NCI-H2107 (cell line): ENCODE results near the gene DNAAF9.

Experiments used
- DNase-seq: peaks from one replicate; lab custom pipeline; 2025; lab: John Stamatoyannopoulos, UW

DNAAF9 gene

DNA sequence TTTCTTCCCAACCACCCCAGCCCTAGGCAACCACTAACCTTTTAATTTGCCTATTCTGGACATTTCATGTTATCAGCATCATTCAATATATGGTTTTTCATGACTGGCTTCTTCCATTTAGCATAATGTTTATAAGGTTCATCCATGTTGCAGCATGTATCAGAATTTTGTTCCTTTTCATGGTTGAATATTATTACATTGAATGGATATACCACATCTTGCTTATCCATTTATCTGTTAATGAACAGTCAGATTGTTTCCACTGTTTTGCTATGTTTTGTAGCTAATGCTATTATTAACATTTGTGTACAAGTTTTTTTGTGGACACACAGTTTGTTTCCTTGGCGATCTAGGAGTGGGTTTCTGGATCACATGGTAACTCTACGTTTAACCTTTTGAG lies 3.0 kb upstream of the DNAAF9 start:
- DNase-seq: no peak

DNA sequence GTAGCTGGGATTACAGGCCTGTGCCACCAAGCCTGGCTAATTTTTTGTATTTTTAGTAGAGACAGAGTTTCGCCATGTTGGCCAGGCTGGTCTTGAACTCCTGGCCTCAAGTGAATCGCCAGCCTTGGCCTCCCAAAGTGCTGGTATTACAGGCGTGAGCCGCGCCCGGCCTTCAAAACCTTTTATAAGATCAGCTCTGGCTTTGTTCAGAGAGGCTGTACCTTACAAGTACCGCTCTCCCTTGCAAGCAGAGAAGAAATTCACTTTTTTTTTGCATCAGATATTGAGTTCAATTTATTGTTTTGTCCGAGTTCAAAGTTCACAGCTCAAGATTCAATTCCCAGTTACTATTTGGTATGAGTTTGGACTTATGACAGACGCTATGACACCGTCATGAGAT lies 1.9 kb upstream of the DNAAF9 start:
- DNase-seq: no peak

DNA sequence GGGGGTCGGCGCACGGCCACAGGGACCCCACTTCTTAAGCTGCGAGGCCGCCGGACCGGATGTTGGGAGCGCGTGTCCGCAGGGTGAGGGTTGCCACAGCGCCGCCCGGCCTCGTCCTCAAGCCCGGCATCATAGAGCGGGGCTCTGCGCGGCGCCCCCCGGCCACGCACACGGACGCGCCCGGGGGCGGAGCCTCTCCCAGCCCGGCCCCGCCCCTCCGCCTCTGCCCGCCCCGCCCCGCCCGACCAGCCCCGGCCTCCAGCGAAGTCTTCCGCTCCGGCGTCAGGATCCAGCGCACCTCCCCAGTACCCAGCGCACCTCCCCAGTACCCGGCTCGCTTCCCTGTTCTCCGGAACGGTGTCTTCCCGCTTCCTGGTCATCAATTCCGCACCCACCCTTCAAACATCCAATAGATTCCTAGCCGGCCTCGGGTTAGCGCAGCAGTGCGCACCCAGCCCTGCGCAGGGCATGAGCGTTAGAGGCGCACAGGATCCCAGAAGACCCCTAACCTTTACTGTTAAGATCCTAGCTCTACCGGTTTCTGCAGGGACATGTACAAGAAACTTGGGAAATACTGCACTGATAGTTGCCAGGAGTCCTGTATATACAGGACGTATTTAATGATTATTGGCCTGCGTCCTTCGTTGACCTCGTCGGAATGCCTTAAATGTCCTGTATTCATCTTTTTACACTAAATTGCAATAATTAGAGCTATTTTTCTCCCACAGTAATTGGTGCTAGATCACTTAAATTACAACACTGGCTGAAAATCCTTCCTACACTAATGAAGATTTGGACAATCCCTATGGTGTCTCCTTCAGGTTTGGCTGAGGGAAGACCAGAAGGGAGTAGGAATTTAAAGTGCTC lies 535 bp upstream of the DNAAF9 start:
- peak; percentile 34 for DNase-seq

DNA sequence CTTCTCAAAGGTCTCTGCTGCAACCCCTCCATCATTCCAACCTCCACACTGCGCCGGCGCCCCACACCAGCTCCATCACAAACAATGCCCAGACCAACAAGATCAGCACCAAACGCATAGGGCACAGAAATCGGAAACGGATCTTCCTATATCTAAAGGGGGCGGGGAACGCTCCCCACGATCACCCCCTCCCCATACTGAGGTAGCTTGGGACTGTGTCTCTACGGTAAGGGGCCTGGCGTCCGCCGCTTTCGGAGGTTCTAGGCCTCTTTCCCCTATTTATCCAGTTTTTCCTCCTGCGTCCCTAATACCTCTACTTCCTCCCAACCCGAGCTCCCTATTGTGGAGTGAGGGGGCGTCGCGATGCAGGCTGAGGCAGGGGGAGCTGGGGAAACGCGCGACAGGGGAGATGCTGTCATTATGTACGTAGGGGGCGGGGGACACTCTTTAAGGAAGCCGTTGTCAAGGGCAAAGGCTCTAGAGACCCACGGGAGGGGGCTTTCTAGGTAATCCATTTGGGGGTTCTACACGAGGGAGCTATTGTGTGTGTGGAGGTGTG lies 909 bp downstream of the DNAAF9 start:
- no peak for DNase-seq

DNA sequence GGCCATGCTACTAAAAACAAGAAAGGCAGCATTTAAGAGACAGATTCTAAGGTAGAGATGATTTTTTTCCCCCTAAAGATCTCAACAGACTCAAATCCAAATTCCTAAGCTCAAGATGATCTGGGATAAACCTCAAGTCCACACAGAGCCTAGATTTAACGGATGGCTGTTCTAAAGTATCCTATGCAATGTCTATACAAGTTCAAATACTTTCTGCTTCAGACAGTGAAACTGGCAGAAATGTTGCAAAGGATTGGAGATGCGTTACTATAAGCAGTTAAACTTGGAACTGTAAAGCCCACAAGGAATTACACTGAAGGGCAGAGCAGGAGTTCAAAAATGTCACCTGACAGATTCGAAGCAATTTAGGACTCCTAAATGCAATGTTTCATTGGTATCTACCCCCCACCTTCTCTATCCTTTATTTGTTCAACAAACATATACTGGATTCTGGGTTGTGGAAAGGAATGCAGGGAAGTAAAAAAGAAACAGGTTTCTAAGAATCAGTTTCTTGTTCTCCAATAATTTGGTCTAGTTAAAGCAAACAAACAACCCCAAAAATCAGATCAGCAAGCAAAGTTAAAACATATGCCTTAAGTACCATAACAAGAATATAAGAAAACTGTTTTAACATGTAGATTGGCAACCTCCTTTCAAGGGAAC lies 1.6 kb downstream of the DNAAF9 start:
- DNase-seq: no peak

DNA sequence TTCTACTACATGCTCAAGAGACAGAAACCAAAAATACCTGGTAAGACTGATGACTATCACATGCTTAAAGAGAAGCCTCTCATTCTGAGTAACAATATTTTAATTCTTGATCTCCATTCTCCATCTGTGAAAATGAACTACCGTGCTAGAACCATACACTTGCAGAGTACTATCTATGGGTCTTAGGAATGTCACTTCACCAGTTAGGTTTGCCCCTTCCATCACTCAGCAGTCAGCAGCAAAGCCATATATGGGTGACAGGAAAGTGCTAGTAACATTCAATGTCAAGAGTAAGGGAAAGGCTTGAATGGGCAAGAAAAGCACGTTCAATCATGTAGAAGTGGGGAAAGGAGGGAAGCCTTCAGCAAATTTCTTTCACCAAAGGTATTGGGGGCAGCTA lies 2.3 kb downstream of the DNAAF9 start:
- no peak for DNase-seq

DNA sequence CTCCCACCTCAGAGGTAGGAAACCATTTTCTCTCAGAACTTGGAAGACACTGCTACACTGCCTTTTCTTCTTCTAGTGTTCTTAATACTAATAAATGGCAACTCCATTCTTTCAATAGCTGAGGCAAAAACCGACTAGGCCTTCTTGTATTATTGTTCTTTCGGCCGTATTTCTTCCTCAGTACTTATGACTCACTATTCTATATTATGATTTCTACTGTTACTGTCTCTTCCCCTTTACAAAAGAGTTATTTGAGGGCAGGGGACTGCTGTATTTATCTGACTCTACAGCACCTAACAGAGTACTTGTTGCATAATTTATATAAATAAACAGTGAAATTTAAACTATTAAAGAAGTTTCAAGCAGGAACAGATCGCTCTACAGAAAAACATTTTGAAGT lies 3.1 kb downstream of the DNAAF9 start:
- DNase-seq: no peak

DNA sequence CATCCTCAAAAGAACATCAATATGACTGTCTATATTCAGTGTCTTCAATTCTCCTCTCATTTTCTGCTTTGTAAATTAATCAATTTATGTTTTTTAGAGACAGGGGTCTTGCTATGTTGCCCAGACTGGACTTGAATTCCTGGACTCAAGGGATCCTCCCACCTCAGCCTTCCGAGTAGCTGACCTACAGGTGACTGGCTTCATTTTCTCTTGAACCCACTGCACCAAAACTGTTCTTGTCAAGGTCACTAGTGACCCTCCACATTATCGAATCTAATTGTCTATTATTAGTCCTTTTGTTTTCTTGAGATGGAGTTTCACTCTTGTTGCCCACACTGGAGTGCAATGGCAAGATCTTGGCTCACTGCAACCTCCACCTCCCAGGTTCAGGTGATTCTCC lies 3.7 kb downstream of the DNAAF9 start:
- DNase-seq: no peak

DNA sequence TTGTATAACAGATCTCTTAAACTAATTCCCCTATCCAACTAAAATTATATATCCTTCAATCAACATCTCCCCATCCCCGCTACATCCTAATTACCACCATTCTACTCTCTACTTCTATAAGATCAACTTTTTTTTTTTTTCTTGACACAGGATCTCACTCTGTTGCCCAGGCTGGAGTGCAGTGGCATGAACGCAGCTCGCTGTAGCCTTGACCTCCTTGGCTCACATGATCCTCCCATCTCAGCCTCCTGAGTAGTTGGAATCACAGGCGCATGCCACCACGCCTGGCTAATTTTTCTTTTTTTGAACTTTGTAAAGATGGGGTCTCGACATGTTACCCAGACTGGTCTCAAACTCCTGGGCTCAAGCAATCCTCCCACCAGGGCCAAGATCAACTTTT lies 5.0 kb downstream of the DNAAF9 start:
- no peak for DNase-seq

DNA sequence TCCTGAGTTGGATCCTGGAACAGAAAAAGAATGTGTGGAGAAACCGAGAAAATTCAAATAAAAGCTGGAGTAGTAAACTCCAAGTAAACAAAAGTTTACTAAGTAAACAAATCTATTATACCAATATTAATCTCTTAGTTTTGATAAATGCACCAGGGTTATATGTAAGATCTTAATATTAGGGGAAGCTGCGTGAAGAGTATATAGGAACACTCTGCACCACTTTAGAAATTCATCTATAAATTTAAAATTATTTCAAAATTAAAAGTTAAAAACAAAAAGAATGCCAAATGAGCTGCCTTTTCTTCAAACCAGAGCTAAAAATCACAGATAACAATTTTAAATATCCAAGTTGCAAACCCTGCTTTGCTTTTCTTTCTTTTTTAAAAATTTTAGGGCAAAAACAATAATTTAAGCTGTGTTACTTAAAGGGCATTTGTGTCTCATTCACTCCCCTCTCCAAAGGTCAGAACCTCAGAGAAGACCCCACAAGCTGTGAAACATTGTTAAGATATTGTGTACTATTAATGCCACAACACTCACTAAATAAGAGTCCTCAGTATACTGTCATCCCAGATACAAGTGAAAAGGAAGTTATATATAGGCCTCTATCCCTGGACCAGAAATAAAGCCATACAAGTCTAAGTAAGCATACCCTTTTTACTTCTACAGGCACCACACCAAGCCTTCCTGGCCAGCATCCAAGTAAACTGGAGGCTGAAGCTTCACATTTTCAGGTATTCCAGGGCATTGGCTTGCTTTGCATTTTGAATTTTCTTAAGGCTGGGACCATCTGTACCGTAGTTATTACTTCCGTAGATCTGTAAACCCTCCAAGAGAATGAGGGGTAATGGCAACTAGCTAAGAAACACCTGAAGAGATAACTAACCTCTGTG lies 7.0 kb downstream of the DNAAF9 start:
- DNase-seq: no peak

DNA sequence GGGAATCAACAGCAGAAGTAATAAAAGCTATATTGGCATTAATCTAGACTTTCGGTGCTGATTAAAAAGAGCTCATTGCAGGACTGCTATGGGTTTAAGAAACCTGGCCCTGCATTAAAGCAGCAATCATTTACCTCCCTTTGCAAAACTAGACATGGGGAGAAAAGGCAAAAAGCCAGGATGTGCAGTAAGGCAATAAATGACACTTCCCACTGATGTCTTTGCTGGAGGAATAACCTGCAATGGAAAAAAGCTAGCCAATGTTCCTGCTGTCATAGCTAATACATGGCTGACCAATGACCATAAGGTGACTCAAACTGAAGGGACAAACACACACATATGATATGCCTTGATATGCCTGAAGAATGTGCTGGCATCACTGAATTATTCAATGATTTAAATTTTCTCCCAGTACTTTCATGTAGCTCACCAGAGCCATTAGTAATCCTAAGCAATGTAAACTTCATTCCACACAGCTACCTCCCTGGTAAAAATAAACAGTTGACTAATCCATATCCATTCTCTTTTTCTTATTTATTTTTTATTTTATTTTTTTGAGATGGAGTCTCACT lies 8.7 kb downstream of the DNAAF9 start:
- no peak for DNase-seq

DNA sequence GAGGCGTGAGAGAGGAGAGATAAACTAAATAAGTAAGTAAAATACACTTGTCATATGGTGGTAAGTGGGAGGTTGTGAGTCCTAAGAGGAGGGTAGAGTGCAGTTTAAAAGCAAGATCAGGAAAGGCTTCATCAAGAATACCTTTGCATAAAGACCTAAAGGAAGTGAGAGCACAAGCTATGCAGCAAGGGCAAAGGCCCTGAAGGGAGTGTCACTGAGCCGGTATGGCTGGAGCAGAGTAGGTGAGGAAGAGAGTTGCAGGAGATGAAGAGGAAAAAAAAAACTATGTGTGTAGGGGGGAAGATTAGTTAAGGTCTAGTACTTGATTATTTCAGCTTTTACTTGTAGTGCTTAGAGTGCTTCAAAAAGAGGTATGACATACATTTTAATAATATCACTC lies 11.0 kb downstream of the DNAAF9 start:
- no peak for DNase-seq

DNA sequence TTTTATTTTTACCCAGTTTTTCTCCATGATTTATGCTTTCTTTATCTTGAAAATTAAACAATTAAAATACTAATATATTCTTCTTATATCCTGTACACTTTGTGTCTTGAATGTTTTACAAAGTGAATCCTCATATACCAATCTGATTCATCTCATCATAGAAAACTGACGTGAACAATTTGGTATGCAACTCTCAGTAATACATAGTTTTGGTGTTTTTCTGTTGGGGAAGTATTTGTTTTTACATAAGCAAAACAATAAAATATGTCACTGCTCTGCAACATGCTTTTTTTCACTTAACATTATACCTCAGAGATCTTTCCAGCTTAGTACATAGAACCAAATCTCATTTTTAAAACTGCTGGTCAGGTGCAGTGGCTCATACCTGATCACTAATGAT lies 14.7 kb downstream of the DNAAF9 start:
- DNase-seq: no peak

DNA sequence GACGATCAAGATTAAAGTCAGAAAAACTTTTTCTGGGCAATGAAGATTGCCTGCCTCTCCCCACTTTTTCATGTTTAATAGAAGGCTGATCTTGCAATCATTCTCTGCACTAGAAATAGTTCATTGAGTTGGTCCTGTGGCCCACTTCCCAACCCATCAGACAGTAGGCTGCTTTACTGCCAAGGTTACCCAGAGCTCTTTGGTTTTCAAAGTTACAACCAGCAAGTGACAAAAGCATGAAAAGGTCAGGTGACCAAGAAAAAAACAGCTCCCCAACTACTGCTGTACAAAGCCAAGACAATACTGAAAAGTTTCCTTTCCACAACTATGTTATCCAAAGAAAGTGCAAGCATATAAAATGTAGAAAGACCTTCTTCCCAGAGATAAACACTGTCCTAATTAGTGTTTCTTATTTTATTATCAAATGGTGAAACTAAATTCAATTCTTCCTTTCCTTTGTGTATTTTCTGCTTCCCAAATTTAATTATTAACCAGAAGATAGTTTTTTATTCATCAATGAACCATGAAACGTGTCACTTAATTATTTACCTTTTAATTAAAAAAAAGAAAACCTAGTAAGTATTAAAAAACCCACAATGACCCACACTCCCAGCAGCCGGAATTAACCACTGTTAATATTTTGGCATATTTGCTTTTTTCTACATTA lies 16.6 kb downstream of the DNAAF9 start:
- no peak for DNase-seq

DNA sequence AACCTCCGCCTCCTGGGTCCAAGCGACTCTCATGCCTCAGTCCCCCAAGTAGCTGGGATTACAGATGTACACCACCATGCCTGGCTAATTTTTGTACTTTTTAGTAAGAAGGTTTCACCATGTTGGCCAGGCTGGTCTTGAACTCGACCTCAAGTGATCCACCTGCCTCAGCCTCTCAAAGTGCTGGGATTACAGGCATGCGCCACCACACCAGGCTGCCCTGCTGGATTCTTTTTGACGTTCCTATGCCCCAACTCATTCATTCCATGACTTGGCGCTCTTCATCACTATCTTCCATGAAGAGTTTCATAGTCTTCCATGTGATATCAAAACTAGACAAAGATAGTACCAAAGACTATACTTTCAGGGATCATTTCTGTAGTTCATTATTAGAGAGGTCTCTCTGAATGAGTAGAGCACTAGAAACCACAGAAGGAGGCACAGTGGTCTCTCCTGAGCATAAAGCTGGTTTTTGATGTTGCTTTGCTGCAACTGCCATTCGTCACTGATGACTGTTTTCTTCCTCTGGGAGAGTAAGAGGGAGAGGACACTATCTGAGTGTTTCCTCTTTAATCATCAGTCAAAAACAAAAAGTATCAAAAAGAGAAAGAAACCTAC lies 23.5 kb downstream of the DNAAF9 start:
- no peak for DNase-seq

DNA sequence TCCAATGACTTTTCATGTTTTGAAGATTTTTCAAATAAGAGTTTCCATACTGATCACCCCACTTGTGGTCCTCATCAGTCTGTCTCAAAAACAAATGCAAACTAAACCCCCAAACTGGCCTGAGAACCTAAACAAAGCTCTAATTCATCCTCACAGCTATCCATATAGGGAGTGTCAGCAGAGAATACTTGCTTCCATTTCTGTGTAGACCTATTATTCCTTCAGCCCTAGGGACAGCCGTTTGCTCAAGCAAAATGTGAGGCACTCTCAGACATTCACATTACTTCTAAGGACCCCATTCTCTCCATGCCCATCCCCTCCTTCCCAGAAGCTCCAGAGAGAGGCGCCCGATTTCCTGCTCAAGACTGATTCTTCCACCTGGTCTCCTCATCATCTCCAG lies 24.6 kb downstream of the DNAAF9 start:
- DNase-seq: no peak

DNA sequence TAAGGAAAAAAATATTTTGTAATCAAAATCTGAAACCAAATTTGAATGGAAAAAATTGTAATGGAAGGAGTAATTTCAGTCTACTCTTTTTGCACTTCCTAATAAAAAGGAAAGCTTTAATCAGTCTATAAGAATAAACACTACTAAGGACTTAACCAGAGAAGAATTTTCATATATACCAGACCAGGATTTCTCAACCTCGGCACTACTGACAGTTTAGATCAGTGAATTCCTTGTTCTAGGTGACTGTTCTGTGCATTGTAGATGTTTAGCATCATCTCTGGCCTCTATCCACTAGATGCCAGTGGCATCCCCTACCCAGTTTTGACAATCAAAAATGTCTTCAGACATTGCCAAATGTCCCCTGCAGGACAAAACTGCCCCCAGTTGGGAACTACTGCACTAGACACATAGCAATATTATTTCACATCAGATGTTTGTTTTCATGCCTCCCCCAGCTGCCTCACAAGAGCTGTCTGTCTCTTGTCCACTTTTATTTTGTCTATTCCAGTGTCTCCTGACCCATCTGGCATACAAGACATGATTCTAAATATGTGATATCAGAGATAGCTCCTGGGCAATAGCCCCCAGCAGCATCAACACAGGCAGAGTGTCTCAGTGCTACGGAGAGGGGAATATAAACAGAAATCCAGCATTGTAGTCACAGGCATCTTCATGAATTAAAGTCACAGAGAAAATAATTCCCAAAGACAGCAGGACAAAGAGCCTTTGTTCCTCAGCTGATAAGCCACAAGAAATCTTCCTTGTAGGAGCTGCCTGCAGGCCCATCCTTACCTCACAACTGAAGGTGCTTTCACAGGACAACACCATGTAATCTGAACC lies 27.0 kb downstream of the DNAAF9 start:
- no peak for DNase-seq

DNA sequence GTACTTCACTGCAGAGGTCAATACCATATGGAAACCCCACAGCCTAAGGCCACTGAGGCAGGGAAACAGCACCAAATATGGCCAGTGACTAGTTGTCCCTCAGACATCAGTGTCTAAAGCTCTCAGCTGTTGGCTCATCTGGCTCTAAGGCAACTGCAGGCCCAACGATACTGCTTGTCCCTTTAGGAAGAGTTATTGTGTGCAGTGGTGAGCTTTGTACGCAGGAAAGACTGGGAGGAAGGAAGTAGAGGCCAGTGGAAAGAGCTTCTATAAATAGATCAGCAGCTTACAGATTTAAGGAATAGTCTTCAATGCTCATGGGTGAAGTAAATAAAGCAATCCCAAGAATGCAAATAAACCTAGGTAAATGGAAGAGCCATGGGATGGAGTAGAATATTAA lies 29.3 kb downstream of the DNAAF9 start:
- no peak for DNase-seq

DNA sequence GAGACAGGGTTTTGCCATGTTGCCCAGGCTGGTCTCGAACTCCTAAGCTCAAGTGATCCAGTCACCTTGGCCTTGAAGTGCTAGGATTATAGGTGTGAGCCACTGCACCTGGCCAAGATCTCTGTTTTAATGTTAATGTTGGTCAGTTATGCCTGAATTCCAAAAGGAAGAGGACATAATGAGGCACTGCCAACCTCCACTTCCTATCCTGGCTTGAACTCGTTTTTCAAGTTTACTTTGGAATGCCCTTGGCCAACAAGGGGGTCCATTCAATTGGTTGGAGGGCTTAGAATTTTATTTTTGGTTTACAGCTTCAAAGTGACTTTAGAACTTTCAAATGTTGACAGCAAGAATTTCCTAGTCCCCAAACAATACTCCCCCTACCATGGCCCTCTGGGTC lies 29.8 kb downstream of the DNAAF9 start:
- no peak for DNase-seq

DNA sequence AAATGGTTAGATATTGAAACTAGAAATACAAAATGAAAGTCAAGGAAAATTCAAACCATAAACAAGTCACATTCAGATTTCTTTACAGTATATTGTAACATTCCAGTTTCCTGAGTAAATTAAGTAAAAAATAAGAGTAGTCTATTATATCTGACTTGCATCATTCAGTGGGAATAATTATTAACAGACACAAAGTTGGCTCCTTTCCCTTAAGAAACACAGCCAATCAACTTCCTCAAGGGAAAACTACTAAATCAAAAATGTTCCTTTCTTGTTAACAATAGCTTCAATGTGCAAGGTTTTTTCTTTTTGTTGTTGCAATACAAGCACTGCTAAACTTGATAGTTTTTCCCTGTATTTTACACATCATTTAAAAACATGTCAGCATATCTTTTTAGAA lies 33.2 kb downstream of the DNAAF9 start:
- DNase-seq: no peak
